Endometrial microvascular endothelial cells (primary cell): ENCODE results near the gene SUPT5H. TPM values are rescaled to one million over a fixed set of nuclear protein-coding genes. Genes with fewer than 3 reads are reported as not detected.

Experiments
- in situ Hi-C: cut with HindIII; loops from 2 replicates; pipeline ENCODE4 v1.10.0; 2017; ENCODE audit warnings: low sequenced_read_pairs, low pct_unique_long_range_greater_than_20kb; ENCODE audit errors: inconsistent ontology term
- total RNA-seq: library from RNA; depleted of rRNA; stranded (reverse); fragments of >200 nt; gene quantifications from one replicate; pipeline ENCODE4 v1.2.3, GENCODE V29; 2015; ENCODE audit errors: inconsistent ontology term

SUPT5H gene
- total RNA-seq, 1 donor from 2014 or later: 64.7 TPM

- in situ Hi-C loops: no loop called here
Measured at GRCh38 chr19:39509233-39509632, 63.9 kb downstream of the SUPT5H start.

DNA sequence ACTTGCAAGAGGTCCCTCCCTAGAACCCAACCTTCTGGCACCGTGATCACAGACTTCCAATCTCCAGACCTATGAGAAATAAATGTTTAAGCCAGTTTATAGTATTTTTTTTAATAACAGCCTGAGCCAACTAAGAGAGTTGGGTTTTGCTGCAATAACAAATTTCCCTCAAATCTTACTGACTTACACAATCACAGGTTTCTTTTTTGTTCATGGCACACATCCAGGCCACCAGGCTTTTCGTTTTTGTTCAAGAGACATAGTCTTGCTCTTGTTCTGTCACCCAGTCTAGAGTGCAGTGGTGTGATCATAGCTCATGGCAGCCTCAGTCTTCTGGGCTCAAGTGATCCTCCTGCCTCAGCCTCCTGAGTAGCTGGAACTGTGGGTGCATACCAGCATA, 67.6 kb downstream of the SUPT5H start:
- in situ Hi-C loops: no loop called here

GRCh38 chr19:39514840-39515550, 69.6 kb downstream of the SUPT5H start, which contains the start of gene SELENOV:
Gene SELENOV, plus strand, starts transcription at chr19:39515139. Its CDS starts 74 bp downstream, at chr19:39515213.
- in situ Hi-C loops: no loop called here

DNA sequence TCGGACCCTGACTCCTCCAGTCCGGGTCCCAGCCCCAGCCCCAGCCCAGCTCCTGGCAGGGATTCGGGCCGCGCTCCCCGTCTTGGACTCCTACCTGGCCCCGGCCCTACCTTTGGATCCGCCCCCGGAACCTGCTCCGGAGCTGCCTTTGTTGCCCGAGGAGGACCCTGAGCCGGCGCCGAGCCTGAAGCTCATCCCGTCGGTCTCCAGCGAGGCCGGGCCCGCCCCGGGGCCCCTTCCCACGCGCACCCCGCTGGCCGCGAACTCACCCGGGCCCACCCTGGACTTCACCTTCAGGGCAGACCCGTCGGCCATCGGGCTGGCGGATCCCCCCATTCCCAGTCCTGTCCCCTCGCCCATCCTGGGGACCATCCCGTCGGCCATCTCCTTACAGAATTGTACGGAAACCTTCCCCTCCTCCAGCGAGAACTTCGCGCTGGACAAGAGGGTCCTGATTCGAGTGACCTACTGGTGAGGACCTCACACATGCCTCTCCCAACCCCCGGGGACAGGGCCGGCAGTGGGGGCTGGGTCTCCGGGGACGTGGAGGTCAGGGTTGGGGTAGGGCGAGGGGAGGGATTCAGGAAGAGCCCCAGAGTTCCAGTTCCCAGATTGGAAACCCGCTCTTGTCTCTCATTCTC, 70.3 kb downstream of the SUPT5H start:
- in situ Hi-C loops: no loop called here

GRCh38 chr19:39516270-39516669, 70.9 kb downstream of the SUPT5H start:
- in situ Hi-C loops: no loop called here

GRCh38 chr19:39517432-39517831, 72.0 kb downstream of the SUPT5H start:
- in situ Hi-C loops: no loop called here

DNA sequence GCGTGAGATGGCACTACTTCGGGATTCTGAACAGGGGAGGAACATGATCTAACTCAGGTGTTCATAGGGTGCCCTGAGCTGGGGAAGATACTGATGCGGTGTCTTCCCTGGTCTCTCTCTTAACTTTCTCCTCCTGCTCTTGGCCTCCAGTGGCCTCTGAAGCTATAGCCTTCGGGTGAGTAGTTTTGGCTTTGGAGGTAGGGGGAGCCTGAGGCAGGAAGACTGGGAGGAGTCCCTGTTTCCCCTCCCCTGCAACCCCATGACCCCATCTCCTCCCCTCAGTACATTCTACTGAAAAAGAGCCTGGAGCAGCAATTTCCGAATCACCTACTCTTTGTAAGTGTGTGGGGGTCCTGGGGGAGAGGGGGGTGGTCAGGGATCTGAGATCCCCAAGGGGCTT, 73.1 kb downstream of the SUPT5H start:
- in situ Hi-C loops: no loop called here

GRCh38 chr19:39518975-39519374, 73.6 kb downstream of the SUPT5H start:
- in situ Hi-C loops: no loop called here

DNA sequence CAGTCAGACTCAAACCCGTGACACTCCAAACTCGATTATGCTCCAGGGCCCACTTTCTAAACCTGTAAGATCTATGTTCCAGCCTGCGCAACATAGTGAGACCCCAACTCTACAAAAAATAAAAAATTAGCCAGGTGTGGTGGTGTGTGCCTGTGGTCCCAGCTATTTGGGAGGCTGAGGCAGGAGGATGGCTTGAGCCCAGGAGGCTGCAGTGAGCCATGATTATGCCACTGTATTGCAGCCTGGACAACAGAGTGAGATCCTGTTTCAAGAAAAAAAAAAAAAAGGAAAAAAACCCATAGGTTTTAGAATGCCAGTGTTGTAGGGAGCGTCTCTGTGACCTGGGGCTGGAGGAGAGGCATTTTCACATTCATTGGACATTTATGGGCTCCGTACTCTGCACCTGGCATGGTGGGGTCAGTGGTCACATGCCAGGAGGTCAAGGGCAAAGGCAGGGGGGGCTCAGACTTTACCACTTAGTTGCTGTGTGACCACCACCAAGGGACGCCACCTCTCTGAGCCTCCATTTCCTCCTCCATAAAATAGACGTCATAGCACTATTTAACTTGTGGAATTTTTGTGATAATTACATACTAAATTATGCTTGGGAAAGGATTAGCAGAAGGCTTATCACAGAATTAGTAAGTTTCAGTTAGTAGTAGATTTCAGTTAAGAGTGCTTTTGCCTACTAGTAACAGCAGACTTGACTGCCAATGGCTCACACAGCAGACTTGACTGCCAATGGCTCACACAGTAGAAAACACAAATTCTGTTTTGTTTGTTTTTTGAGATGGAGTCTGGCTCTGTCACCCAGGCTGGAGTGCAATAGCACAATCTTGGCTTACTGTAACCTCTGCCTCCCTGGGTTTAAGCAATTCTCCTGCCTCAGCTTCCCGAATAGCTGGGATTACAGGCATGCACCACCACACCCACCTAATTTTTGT, 75.4 kb downstream of the SUPT5H start:
- in situ Hi-C loops: no loop called here

DNA sequence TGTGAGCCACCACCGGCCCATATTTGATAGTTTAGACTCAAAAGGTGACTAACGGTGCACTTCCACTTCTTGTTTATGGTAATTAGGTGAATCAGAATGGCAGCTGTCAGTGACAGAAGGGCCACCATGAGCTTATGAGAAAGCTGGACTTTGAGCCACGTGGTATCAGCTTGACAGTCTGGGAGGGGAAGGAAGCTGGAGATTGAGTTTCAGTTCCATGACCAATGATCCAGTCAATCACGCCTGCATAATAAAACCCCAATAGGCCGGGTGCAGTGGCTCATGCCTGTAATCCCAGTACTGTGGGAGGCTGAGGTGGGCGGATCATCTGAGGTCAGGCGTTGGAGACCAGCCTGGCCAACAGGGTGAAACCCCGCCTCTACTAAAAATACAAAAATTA, 79.1 kb downstream of the SUPT5H start:
- in situ Hi-C loops: no loop called here

- in situ Hi-C loops: no loop called here
Measured at GRCh38 chr19:39525205-39525604, 79.8 kb downstream of the SUPT5H start.

Other genes starting within 250 kb of the SUPT5H start
- not detected for gene NCCRP1, start 248.6 kb upstream of the SUPT5H start, total RNA-seq
- not detected for gene SYCN, start 241.3 kb upstream of the SUPT5H start, total RNA-seq
- gene IFNL3, start 200.6 kb upstream of the SUPT5H start, total RNA-seq: not detected
- not detected for gene IFNL4, start 196.7 kb upstream of the SUPT5H start, total RNA-seq
- not detected for gene IFNL2, start 177.2 kb upstream of the SUPT5H start, total RNA-seq
- gene IFNL1, start 149.2 kb upstream of the SUPT5H start, total RNA-seq: not detected
- 0.74 TPM for gene LRFN1, start 124.7 kb upstream of the SUPT5H start, total RNA-seq
- gene GMFG, start 109.5 kb upstream of the SUPT5H start, total RNA-seq: 68.0 TPM
- 87.2 TPM for gene SAMD4B, start 103.2 kb upstream of the SUPT5H start, total RNA-seq
- gene PAF1, start 54.5 kb upstream of the SUPT5H start, total RNA-seq: 48.7 TPM
- gene MED29, start 54.2 kb upstream of the SUPT5H start, total RNA-seq: 23.0 TPM
- gene ZFP36, start 38.7 kb upstream of the SUPT5H start, total RNA-seq: 2.8 TPM
- gene PLEKHG2, start 32.9 kb upstream of the SUPT5H start, total RNA-seq: 12.8 TPM
- 1,019 TPM for gene RPS16, start 9.6 kb upstream of the SUPT5H start, total RNA-seq
- 102 TPM for gene TIMM50, start 35.3 kb downstream of the SUPT5H start, total RNA-seq
- gene DLL3, start 53.4 kb downstream of the SUPT5H start, total RNA-seq: 0.19 TPM
- not detected for gene SELENOV, start 69.6 kb downstream of the SUPT5H start, total RNA-seq
- gene EID2B, start 87.3 kb downstream of the SUPT5H start, total RNA-seq: 2.3 TPM
- gene EID2, start 94.6 kb downstream of the SUPT5H start, total RNA-seq: 13.8 TPM
- not detected for gene LGALS13, start 156.9 kb downstream of the SUPT5H start, total RNA-seq
- gene LGALS16, start 210.3 kb downstream of the SUPT5H start, total RNA-seq: not detected